BLaER1 (cell line): ENCODE results near the gene ATAD2B.
A peak's percentile ranks its signal among the peaks of the same experiment; 100 is the strongest.
"Not testable (repeated sequence)": the region's sequence is repeated elsewhere in the genome, so short reads cannot be mapped to it uniquely, and the experiment has no call there.

Experiments
- H3K27ac ChIP-seq: shearing (Covaris generic); formaldehyde crosslinking; 2 replicates; pipeline ENCODE4 v1.8.1; 2022
- H3K27me3 ChIP-seq: shearing (Covaris generic); formaldehyde crosslinking; 2 replicates; pipeline ENCODE4 v1.8.1; 2022
- H3K36me3 ChIP-seq: shearing (Covaris generic); formaldehyde crosslinking; 2 replicates; pipeline ENCODE4 v1.8.1; 2022
- H3K4me1 ChIP-seq: shearing (Covaris generic); formaldehyde crosslinking; 2 replicates; pipeline ENCODE4 v1.8.1; 2022
- H3K4me2 ChIP-seq: shearing (Covaris generic); formaldehyde crosslinking; 2 replicates; pipeline ENCODE4 v1.8.1; 2022
- H3K4me3 ChIP-seq: shearing (Covaris generic); formaldehyde crosslinking; 2 replicates; pipeline ENCODE4 v1.8.1; 2022
- H3K9ac ChIP-seq: shearing (Covaris generic); formaldehyde crosslinking; 2 replicates; pipeline ENCODE4 v1.8.1; 2022
- H3K9me3 ChIP-seq: shearing (Covaris generic); formaldehyde crosslinking; 2 replicates; pipeline ENCODE4 v1.8.1; 2022
- H4K20me1 ChIP-seq: shearing (Covaris generic); formaldehyde crosslinking; 2 replicates; pipeline ENCODE4 v1.8.1; 2022
- Cebpa-rat ChIP-seq: shearing (Covaris generic); IDR thresholded peaks from 2 replicates; pipeline ENCODE4 v1.8.1; 2022

Gene ATAD2B

GRCh38 chr2:23926750-23927571 is at the start of gene ATAD2B:
Gene ATAD2B, minus strand, starts transcription at chr2:23927123. Its CDS starts 353 bp downstream, at chr2:23926770.
- Histone ChIP-seq H3K27ac (peak within 1 kb of the TSS; percentile 99), H3K4me1 (peaks cover 45% of the 10 kb centered on the region), H3K9me3 (no peaks in the 10 kb centered on the region), H3K27me3 (no peaks in the 10 kb centered on the region), H3K4me3 (peak within 1 kb of the TSS; percentile 98), H3K4me2 (peak within 1 kb of the TSS; percentile 96), H4K20me1 (peaks cover 39% of the 10 kb centered on the region), H3K9ac (peak within 1 kb of the TSS; percentile 100), H3K36me3 (peaks cover 12% of the 10 kb centered on the region)
- TF ChIP-seq Cebpa-rat: no peak

- H3K4me1 ChIP-seq: no peaks in the 10 kb centered on the region
- H3K36me3 ChIP-seq: peaks cover 81% of the 10 kb centered on the region
- no peak overlapping the region for H3K9ac ChIP-seq
- no peaks in the 10 kb centered on the region for H3K9me3 ChIP-seq
- H3K27ac ChIP-seq: no peak overlapping the region
- no peak overlapping the region for H3K4me3 ChIP-seq
- no peak overlapping the region for H3K4me2 ChIP-seq
- TF ChIP-seq Cebpa-rat: no peak
- peaks cover 41% of the 10 kb centered on the region for H4K20me1 ChIP-seq
- no peaks in the 10 kb centered on the region for H3K27me3 ChIP-seq
These were observed 40.9 kb upstream of the ATAD2B start for GRCh38 chr2:23967846-23968245.

- Histone ChIP-seq H4K20me1 (peaks cover 88% of the 10 kb centered on the region), H3K27ac (no peak overlapping the region)
These were observed 27.5 kb upstream of the ATAD2B start for GRCh38 chr2:23954325-23955014.

GRCh38 chr2:23953625-23954024 is 26.7 kb upstream of the ATAD2B start:
- Histone ChIP-seq H3K27me3 (no peaks in the 10 kb centered on the region), H3K9me3 (no peaks in the 10 kb centered on the region), H4K20me1 (peaks cover 90% of the 10 kb centered on the region), H3K4me1 (no peaks in the 10 kb centered on the region), H3K4me2 (no peak overlapping the region), H3K9ac (no peak overlapping the region), H3K27ac (no peak overlapping the region), H3K36me3 (peaks cover 37% of the 10 kb centered on the region), H3K4me3 (no peak overlapping the region)
- TF ChIP-seq Cebpa-rat: no peak

More at GRCh38 chr2:23954325-23955014, 27.5 kb upstream of the ATAD2B start:
- Histone ChIP-seq H3K4me3 (no peak overlapping the region), H3K9me3 (no peaks in the 10 kb centered on the region), H3K27me3 (no peaks in the 10 kb centered on the region), H3K36me3 (peaks cover 45% of the 10 kb centered on the region), H3K9ac (no peak overlapping the region), H3K4me2 (no peak overlapping the region), H3K4me1 (no peaks in the 10 kb centered on the region)
- no peak for TF ChIP-seq Cebpa-rat

- not testable (repeated sequence) for H3K4me3 ChIP-seq, H3K9me3 ChIP-seq, H3K27me3 ChIP-seq, H3K4me1 ChIP-seq, H3K9ac ChIP-seq, H3K4me2 ChIP-seq, H3K27ac ChIP-seq
- H3K36me3 ChIP-seq: peaks cover 32% of the 10 kb centered on the region
- peaks cover 90% of the 10 kb centered on the region for H4K20me1 ChIP-seq
These were observed 25.6 kb upstream of the ATAD2B start for GRCh38 chr2:23952558-23952957.

- H4K20me1 ChIP-seq: peaks cover 92% of the 10 kb centered on the region
- H3K27me3 ChIP-seq: no peaks in the 10 kb centered on the region
- H3K4me1 ChIP-seq: peaks cover 10% of the 10 kb centered on the region
- no peaks in the 10 kb centered on the region for H3K9me3 ChIP-seq
- peaks cover 35% of the 10 kb centered on the region for H3K36me3 ChIP-seq
- H3K9ac ChIP-seq: no peak overlapping the region
- no peak overlapping the region for H3K4me2 ChIP-seq
- no peak overlapping the region for H3K27ac ChIP-seq
- no peak overlapping the region for H3K4me3 ChIP-seq
- TF ChIP-seq Cebpa-rat: no peak
These were observed 20.4 kb upstream of the ATAD2B start for GRCh38 chr2:23947350-23947749.

- H4K20me1 ChIP-seq: peaks cover 85% of the 10 kb centered on the region
- TF ChIP-seq Cebpa-rat: no peak
- H3K9ac ChIP-seq: no peak overlapping the region
- H3K4me3 ChIP-seq: no peak overlapping the region
- peaks cover 25% of the 10 kb centered on the region for H3K36me3 ChIP-seq
- H3K27ac ChIP-seq: no peak overlapping the region
- no peak overlapping the region for H3K4me2 ChIP-seq
- peaks cover 22% of the 10 kb centered on the region for H3K4me1 ChIP-seq
- H3K27me3 ChIP-seq: no peaks in the 10 kb centered on the region
- no peaks in the 10 kb centered on the region for H3K9me3 ChIP-seq
These were observed 18.1 kb upstream of the ATAD2B start for GRCh38 chr2:23944976-23945375.

- no peaks in the 10 kb centered on the region for H3K27me3 ChIP-seq
- H4K20me1 ChIP-seq: peaks cover 85% of the 10 kb centered on the region
- no peak overlapping the region; the same call in 1 of the 2 replicates for H3K4me2 ChIP-seq
These were observed 17.6 kb upstream of the ATAD2B start for GRCh38 chr2:23944527-23944926.

GRCh38 chr2:23943666-23944065 is 16.7 kb upstream of the ATAD2B start:
- H4K20me1 ChIP-seq: peaks cover 76% of the 10 kb centered on the region

More at GRCh38 chr2:23944527-23944926, 17.6 kb upstream of the ATAD2B start:
- H3K9ac ChIP-seq: no peak overlapping the region
- H3K4me3 ChIP-seq: no peak overlapping the region
- H3K4me1 ChIP-seq: peaks cover 22% of the 10 kb centered on the region
- H3K27ac ChIP-seq: no peak overlapping the region
- TF ChIP-seq Cebpa-rat: no peak
- no peaks in the 10 kb centered on the region for H3K9me3 ChIP-seq
- peaks cover 25% of the 10 kb centered on the region for H3K36me3 ChIP-seq

GRCh38 chr2:23941644-23942043 is 14.7 kb upstream of the ATAD2B start:
- peaks cover 56% of the 10 kb centered on the region for H4K20me1 ChIP-seq
- peaks cover 20% of the 10 kb centered on the region for H3K36me3 ChIP-seq
- H3K9me3 ChIP-seq: no peaks in the 10 kb centered on the region
- H3K27me3 ChIP-seq: no peaks in the 10 kb centered on the region
- peak overlapping the region; percentile 91 for H3K4me3 ChIP-seq
- peaks cover 32% of the 10 kb centered on the region for H3K4me1 ChIP-seq
- no peak for TF ChIP-seq Cebpa-rat
- H3K9ac ChIP-seq: peak overlapping the region; percentile 96
- peak overlapping the region; percentile 85 for H3K4me2 ChIP-seq
- H3K27ac ChIP-seq: 0 out of 2 replicates have a peak overlapping the region, but pooled peaks have one; percentile 93

More at GRCh38 chr2:23943666-23944065, 16.7 kb upstream of the ATAD2B start:
- Histone ChIP-seq H3K27me3 (no peaks in the 10 kb centered on the region), H3K4me1 (peaks cover 28% of the 10 kb centered on the region), H3K27ac (no peak overlapping the region), H3K9ac (no peak overlapping the region), H3K9me3 (no peaks in the 10 kb centered on the region), H3K36me3 (peaks cover 25% of the 10 kb centered on the region), H3K4me2 (no peak overlapping the region), H3K4me3 (no peak overlapping the region)
- TF ChIP-seq Cebpa-rat: no peak
